HepG2 (cell line): ENCODE measurements around the gene TADA2A. TPM values are rescaled to one million over a fixed set of nuclear protein-coding genes. Genes with fewer than 3 reads are reported as not detected.

Experiments used
- ARID3A ChIP-seq: IDR thresholded peaks from 2 replicates; pipeline ENCODE4 v1.6.1; 2012; ENCODE audit warnings: low read depth, low read length, improper control_type of control experiment
- HOXA5 ChIP-seq: sonication (generic); formaldehyde crosslinking; IDR thresholded peaks from 2 replicates; pipeline ENCODE4 v1.4.0; 2020; ENCODE audit warnings: missing genetic modification reagents
- KAT8 ChIP-seq: IDR thresholded peaks from 2 replicates; pipeline ENCODE4 v1.6.1; 2016; ENCODE audit warnings: missing genetic modification reagents, missing compliant biosample characterization
- ONECUT2 ChIP-seq: sonication (generic); formaldehyde crosslinking; IDR thresholded peaks from 2 replicates; pipeline ENCODE4 v1.4.0; 2020; ENCODE audit warnings: missing genetic modification reagents
- PLRG1 ChIP-seq: fragments of 450-650 bp; conservative IDR thresholded peaks from 2 replicates; pipeline ENCODE4 v1.6.1; 2016
- PTBP1 ChIP-seq: fragments of 200-400 bp; formaldehyde crosslinking; IDR thresholded peaks from 2 replicates; pipeline ENCODE4 v1.6.1; 2018; ENCODE audit warnings: low read length, low read depth; ENCODE audit not compliant: poor library complexity, severe bottlenecking
- RXRB ChIP-seq: IDR thresholded peaks from 2 replicates; pipeline ENCODE4 v1.6.1; 2016; ENCODE audit warnings: borderline replicate concordance, missing genetic modification reagents, missing compliant biosample characterization
- ZC3H13 ChIP-seq: sonication (generic); formaldehyde crosslinking; IDR thresholded peaks from 2 replicates; pipeline ENCODE4 v1.8.1; 2023; ENCODE audit warnings: mild to moderate bottlenecking, missing genetic modification reagents, moderate library complexity
- ZNF136 ChIP-seq: sonication (generic); formaldehyde crosslinking; IDR thresholded peaks from 2 replicates; pipeline ENCODE4 v1.8.1; 2022; ENCODE audit warnings: low read depth, mild to moderate bottlenecking, moderate library complexity, missing genetic modification reagents
- ZNF414 ChIP-seq: sonication (generic); formaldehyde crosslinking; IDR thresholded peaks from 2 replicates; pipeline ENCODE4 v1.5.0; 2020; ENCODE audit warnings: missing genetic modification reagents
- ZNF569 ChIP-seq: sonication (generic); formaldehyde crosslinking; IDR thresholded peaks from 2 replicates; pipeline ENCODE4 v1.5.0; 2020; ENCODE audit warnings: mild to moderate bottlenecking, missing genetic modification reagents, moderate library complexity, borderline replicate concordance
- ZNF609 ChIP-seq: sonication (generic); formaldehyde crosslinking; IDR thresholded peaks from 2 replicates; pipeline ENCODE4 v1.4.0; 2020; ENCODE audit warnings: mild to moderate bottlenecking, missing genetic modification reagents, borderline replicate concordance
- polyA plus RNA-seq, 8 experiments: library from polyadenylated mRNA; depleted of rRNA in 3 of 8; stranded (reverse) in 7 of 8; unstranded in 1 of 8; fragments of >200 nt; fragmentation: Illumina TruSeq in 4 of 8; extraction: Trizol in 4 of 8; gene quantifications; 2 replicates each; pipeline versions ENCODE4 v1.2.1 to v1.2.3, GENCODE V29; 2011 to 2016; ENCODE audit warnings: low read depth in 4 of 8, missing spikeins in 1 of 8, mixed read lengths in 1 of 8; ENCODE audit not compliant: insufficient read depth in 1 of 8
- total RNA-seq, 5 experiments: library from RNA; depleted of rRNA; stranded (reverse); fragments of >200 nt; fragmentation: Illumina TruSeq; extraction: Trizol; gene quantifications; 2 replicates each; pipeline ENCODE4 v1.2.3, GENCODE V29; 2016; ENCODE audit warnings: low read depth in 1 of 5
- TF ChIP-seq, protein P1 (sequence below): sonication (generic); formaldehyde crosslinking; IDR thresholded peaks from 2 replicates; pipeline ENCODE4 v1.4.0; 2020; ENCODE audit warnings: mild to moderate bottlenecking, missing genetic modification reagents

TADA2A gene
- total and polyA plus RNA-seq, 2 of the 13 experiments (the other 11 are each of a cell fraction or from before 2014, with no cell fraction given), result 8.0 to 14.0 TPM

- TF ChIP-seq, protein P1, sequence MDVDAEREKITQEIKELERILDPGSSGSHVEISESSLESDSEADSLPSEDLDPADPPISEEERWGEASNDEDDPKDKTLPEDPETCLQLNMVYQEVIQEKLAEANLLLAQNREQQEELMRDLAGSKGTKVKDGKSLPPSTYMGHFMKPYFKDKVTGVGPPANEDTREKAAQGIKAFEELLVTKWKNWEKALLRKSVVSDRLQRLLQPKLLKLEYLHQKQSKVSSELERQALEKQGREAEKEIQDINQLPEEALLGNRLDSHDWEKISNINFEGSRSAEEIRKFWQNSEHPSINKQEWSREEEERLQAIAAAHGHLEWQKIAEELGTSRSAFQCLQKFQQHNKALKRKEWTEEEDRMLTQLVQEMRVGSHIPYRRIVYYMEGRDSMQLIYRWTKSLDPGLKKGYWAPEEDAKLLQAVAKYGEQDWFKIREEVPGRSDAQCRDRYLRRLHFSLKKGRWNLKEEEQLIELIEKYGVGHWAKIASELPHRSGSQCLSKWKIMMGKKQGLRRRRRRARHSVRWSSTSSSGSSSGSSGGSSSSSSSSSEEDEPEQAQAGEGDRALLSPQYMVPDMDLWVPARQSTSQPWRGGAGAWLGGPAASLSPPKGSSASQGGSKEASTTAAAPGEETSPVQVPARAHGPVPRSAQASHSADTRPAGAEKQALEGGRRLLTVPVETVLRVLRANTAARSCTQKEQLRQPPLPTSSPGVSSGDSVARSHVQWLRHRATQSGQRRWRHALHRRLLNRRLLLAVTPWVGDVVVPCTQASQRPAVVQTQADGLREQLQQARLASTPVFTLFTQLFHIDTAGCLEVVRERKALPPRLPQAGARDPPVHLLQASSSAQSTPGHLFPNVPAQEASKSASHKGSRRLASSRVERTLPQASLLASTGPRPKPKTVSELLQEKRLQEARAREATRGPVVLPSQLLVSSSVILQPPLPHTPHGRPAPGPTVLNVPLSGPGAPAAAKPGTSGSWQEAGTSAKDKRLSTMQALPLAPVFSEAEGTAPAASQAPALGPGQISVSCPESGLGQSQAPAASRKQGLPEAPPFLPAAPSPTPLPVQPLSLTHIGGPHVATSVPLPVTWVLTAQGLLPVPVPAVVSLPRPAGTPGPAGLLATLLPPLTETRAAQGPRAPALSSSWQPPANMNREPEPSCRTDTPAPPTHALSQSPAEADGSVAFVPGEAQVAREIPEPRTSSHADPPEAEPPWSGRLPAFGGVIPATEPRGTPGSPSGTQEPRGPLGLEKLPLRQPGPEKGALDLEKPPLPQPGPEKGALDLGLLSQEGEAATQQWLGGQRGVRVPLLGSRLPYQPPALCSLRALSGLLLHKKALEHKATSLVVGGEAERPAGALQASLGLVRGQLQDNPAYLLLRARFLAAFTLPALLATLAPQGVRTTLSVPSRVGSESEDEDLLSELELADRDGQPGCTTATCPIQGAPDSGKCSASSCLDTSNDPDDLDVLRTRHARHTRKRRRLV (CRISPR knock-in tag), result no peak
- TF ChIP-seq ONECUT2 (CRISPR knock-in tag) (no peak), KAT8 (CRISPR knock-in tag) (peak; percentile 37; the same call in 1 of the 2 replicates), ZNF609 (0 out of 2 replicates have a peak, but pooled peaks have one; percentile 14), ZNF414 (0 out of 2 replicates have a peak, but pooled peaks have one; percentile 19), PLRG1 (no peak), ZC3H13 (peak; percentile 73), ARID3A (no peak), ZNF136 (CRISPR knock-in tag) (no peak), ZNF569 (CRISPR knock-in tag) (no peak), RXRB (CRISPR knock-in tag) (peak; percentile 35; the same call in 1 of the 2 replicates), HOXA5 (CRISPR knock-in tag) (peak; percentile 42; the same call in 1 of the 2 replicates), PTBP1 (no peak)
Measured at GRCh38 chr17:37406635-37407461, at the start of gene TADA2A, which contains the start of gene ACACA (continued).
